NCI-H2227 (cell line): ENCODE data around the gene FMO5.
"Not testable (repeated sequence)": the region's sequence is repeated elsewhere in the genome, so short reads cannot be mapped to it uniquely, and the experiment has no call there.

Experiments
- DNase-seq: peaks from one replicate; lab custom pipeline; 2025; ENCODE audit not compliant: unreplicated experiment; lab: John Stamatoyannopoulos, UW

The FMO5 gene

GRCh38 chr1:147209825-147210821, 15.0 kb downstream of the FMO5 start:
- no peak for DNase-seq

GRCh38 chr1:147208619-147209018, 16.5 kb downstream of the FMO5 start:
- DNase-seq: no peak

GRCh38 chr1:147207192-147207591, 17.9 kb downstream of the FMO5 start:
- DNase-seq: no peak

- DNase-seq: no peak
Measured at GRCh38 chr1:147204080-147204479, 21.1 kb downstream of the FMO5 start.

GRCh38 chr1:147202576-147202975, 22.6 kb downstream of the FMO5 start:
- DNase-seq: no peak

- no peak for DNase-seq
Measured at GRCh38 chr1:147201786-147202185, 23.4 kb downstream of the FMO5 start.

- DNase-seq: no peak
Measured at GRCh38 chr1:147201276-147201675, 23.9 kb downstream of the FMO5 start.

GRCh38 chr1:147197324-147197723, 27.8 kb downstream of the FMO5 start:
- DNase-seq: not testable (repeated sequence)

GRCh38 chr1:147189514-147189913, 35.6 kb downstream of the FMO5 start:
- DNase-seq: no peak

GRCh38 chr1:147185432-147185831, 39.7 kb downstream of the FMO5 start:
- DNase-seq: no peak

GRCh38 chr1:147177611-147178380, 47.3 kb downstream of the FMO5 start:
- DNase-seq: no peak

GRCh38 chr1:147172168-147173016, 52.7 kb downstream of the FMO5 start, which contains the start of gene PRKAB2:
PRKAB2 (minus strand) TSS chr1:147172470; CDS start chr1:147172144, 326 bp downstream.
- peak; percentile 98 for DNase-seq

GRCh38 chr1:147171399-147172167, 53.6 kb downstream of the FMO5 start:
- DNase-seq: peak; percentile 27

GRCh38 chr1:147169840-147170674, 55.1 kb downstream of the FMO5 start:
- no peak for DNase-seq

GRCh38 chr1:147169171-147169570, 56.0 kb downstream of the FMO5 start:
- DNase-seq: no peak

GRCh38 chr1:147168626-147169058, 56.5 kb downstream of the FMO5 start:
- DNase-seq: peak; percentile 57

- DNase-seq: no peak
Measured at GRCh38 chr1:147167365-147167764, 57.8 kb downstream of the FMO5 start.

- DNase-seq: no peak
Measured at GRCh38 chr1:147163019-147163418, 62.1 kb downstream of the FMO5 start.

- no peak for DNase-seq
Measured at GRCh38 chr1:147162093-147162492, 63.0 kb downstream of the FMO5 start.
